NCI-H345 (cell line): ENCODE measurements around the gene STXBP5L.
"Not testable (repeated sequence)": the region's sequence is repeated elsewhere in the genome, so short reads cannot be mapped to it uniquely, and the experiment has no call there.

Experiments used
- DNase-seq: peaks from one replicate; lab custom pipeline; 2025; lab: John Stamatoyannopoulos, UW

STXBP5L gene

GRCh38 chr3:121430664-121431215 lies 522.7 kb downstream of the STXBP5L start:
- DNase-seq = no peak

GRCh38 chr3:121431726-121432517 lies 523.9 kb downstream of the STXBP5L start:
- DNase-seq = peak; percentile 2

GRCh38 chr3:121436074-121436473 lies 528.1 kb downstream of the STXBP5L start:
- no peak for DNase-seq

- no peak for DNase-seq
Observed at GRCh38 chr3:121436641-121437040, 528.6 kb downstream of the STXBP5L start.

GRCh38 chr3:121443456-121443855 lies 535.5 kb downstream of the STXBP5L start:
- no peak for DNase-seq

GRCh38 chr3:121451752-121452151 lies 543.7 kb downstream of the STXBP5L start:
- DNase-seq = not testable (repeated sequence)

GRCh38 chr3:121462565-121462964 lies 554.6 kb downstream of the STXBP5L start:
- DNase-seq = no peak

- no peak for DNase-seq
Observed at GRCh38 chr3:121463745-121464144, 555.7 kb downstream of the STXBP5L start.

- DNase-seq = no peak
Observed at GRCh38 chr3:121467085-121467484, 559.1 kb downstream of the STXBP5L start.

GRCh38 chr3:121473001-121473400 lies 565.0 kb downstream of the STXBP5L start:
- DNase-seq = no peak
